Measurements from ENCODE around the gene RAB30.

The RAB30 gene

GRCh38 chr11:83008581-83008923 is 63.1 kb downstream of the RAB30 start:
- DNase-seq, result no peak

- DNase-seq, result no peak
Observed at GRCh38 chr11:83007909-83008580, 63.7 kb downstream of the RAB30 start.

GRCh38 chr11:83007477-83007876 is 64.2 kb downstream of the RAB30 start:
- DNase-seq, result no peak

GRCh38 chr11:83006877-83007330 is 64.8 kb downstream of the RAB30 start:
- peak; percentile 43 for DNase-seq

- peak; percentile 32 for DNase-seq
Observed at GRCh38 chr11:83004746-83005556, 66.7 kb downstream of the RAB30 start.

- no peak for DNase-seq
Observed at GRCh38 chr11:83002522-83002921, 69.2 kb downstream of the RAB30 start.

- peak; percentile 39 for DNase-seq
Observed at GRCh38 chr11:83002053-83002452, 69.6 kb downstream of the RAB30 start.

- no peak for DNase-seq
Observed at GRCh38 chr11:83000381-83000780, 71.3 kb downstream of the RAB30 start.

GRCh38 chr11:82999232-82999631 is 72.5 kb downstream of the RAB30 start:
- DNase-seq, result no peak

- DNase-seq, result no peak
Observed at GRCh38 chr11:82998697-82999096, 73.0 kb downstream of the RAB30 start.

GRCh38 chr11:82996966-82997606 is 74.6 kb downstream of the RAB30 start:
- peak; percentile 61 for DNase-seq

GRCh38 chr11:82995754-82996398 is 75.8 kb downstream of the RAB30 start:
- peak; percentile 32 for DNase-seq

GRCh38 chr11:82995235-82995634 is 76.5 kb downstream of the RAB30 start:
- no peak for DNase-seq

- DNase-seq, result no peak
Observed at GRCh38 chr11:82994604-82995230, 77.0 kb downstream of the RAB30 start.

GRCh38 chr11:82992223-82992622 is 79.5 kb downstream of the RAB30 start:
- no peak for DNase-seq

GRCh38 chr11:82989628-82990404 is 81.9 kb downstream of the RAB30 start:
- DNase-seq, result no peak

- DNase-seq, result no peak
Observed at GRCh38 chr11:82988936-82989627, 82.6 kb downstream of the RAB30 start.

- DNase-seq, result no peak
Observed at GRCh38 chr11:82987997-82988396, 83.7 kb downstream of the RAB30 start.

GRCh38 chr11:82986446-82986845 is 85.3 kb downstream of the RAB30 start:
- DNase-seq, result no peak

- DNase-seq, result no peak
Observed at GRCh38 chr11:82981852-82982251, 89.8 kb downstream of the RAB30 start.

GRCh38 chr11:82980947-82981346 is 90.8 kb downstream of the RAB30 start:
- DNase-seq, result no peak
